Limb (tissue), 2 donors: ENCODE measurements around the gene FGGY.
"Not testable (repeated sequence)": the region's sequence is repeated elsewhere in the genome, so short reads cannot be mapped to it uniquely, and the experiment has no call there.

Source experiments
- DNase-seq, 2 donors: peaks; one replicate each; pipeline ENCODE4 v3.0.0-alpha.2; 2016; ENCODE audit errors: extremely low spot score in 2 of 2

The FGGY gene

GRCh38 chr1:59543211-59543668 is 246.3 kb downstream of the FGGY start:
- DNase-seq = no peak

GRCh38 chr1:59544615-59545293 is 247.9 kb downstream of the FGGY start:
- DNase-seq = no peak

GRCh38 chr1:59545830-59546229 is 248.9 kb downstream of the FGGY start:
- no peak for DNase-seq

GRCh38 chr1:59549066-59549837 is 252.4 kb downstream of the FGGY start:
- DNase-seq = no peak

GRCh38 chr1:59549903-59550302 is 253.0 kb downstream of the FGGY start:
- DNase-seq = no peak

- no peak for DNase-seq
Measured at GRCh38 chr1:59552007-59552406, 255.1 kb downstream of the FGGY start.

GRCh38 chr1:59553371-59553770 is 256.5 kb downstream of the FGGY start:
- DNase-seq = no peak

- DNase-seq = no peak
Measured at GRCh38 chr1:59554011-59554663, 257.2 kb downstream of the FGGY start.

- no peak for DNase-seq
Measured at GRCh38 chr1:59554752-59555151, 257.9 kb downstream of the FGGY start.

GRCh38 chr1:59556398-59556797 is 259.5 kb downstream of the FGGY start:
- no peak for DNase-seq

- DNase-seq = no peak
Measured at GRCh38 chr1:59556802-59557548, 260.1 kb downstream of the FGGY start.

GRCh38 chr1:59557549-59557885 is 260.6 kb downstream of the FGGY start:
- DNase-seq = no peak

- not testable (repeated sequence) for DNase-seq
Measured at GRCh38 chr1:59558580-59558979, 261.7 kb downstream of the FGGY start.

- DNase-seq = no peak
Measured at GRCh38 chr1:59560807-59561450, 264.0 kb downstream of the FGGY start.

GRCh38 chr1:59561796-59562195 is 264.9 kb downstream of the FGGY start:
- DNase-seq = no peak

GRCh38 chr1:59564192-59564891 is 267.4 kb downstream of the FGGY start:
- no peak for DNase-seq

GRCh38 chr1:59565611-59566410 is 268.9 kb downstream of the FGGY start:
- DNase-seq = no peak

- DNase-seq = no peak
Measured at GRCh38 chr1:59568158-59568935, 271.5 kb downstream of the FGGY start.

GRCh38 chr1:59569198-59569597 is 272.3 kb downstream of the FGGY start:
- no peak for DNase-seq
